GM12875 (cell line): ENCODE results near the gene EHBP1.

Source experiments
- H3K4me3 ChIP-seq: one replicate; pipeline ENCODE4 v1.5.1; 2011; ENCODE audit warnings: low read depth, low read length, control low read depth
- TF ChIP-seq, protein P1 (sequence below): IDR thresholded peaks from 2 replicates; pipeline ENCODE4 v1.5.1; 2011; ENCODE audit warnings: low read depth, mild to moderate bottlenecking, control low read depth, inconsistent platforms, low read length, moderate library complexity, borderline replicate concordance; ENCODE audit not compliant: insufficient read depth

EHBP1 gene

DNA sequence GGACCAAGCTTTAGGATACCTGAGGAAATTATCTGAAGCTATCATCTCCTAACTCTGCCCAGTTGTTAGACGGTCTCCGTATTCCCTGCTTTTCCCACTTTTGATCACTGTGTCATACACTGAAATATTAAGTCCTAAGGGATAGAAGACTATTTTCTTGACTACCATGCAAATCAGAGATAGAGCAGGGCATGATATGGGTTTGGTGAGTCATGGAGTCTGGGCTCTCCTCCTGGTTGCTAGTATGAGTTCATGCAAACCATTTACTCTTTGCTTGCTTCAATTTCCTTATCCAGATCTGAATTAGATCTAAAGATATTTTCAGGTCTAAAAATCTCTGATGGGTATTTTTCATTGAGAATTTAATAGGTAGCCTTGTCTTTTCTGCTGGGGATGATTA is 55.0 kb downstream of the EHBP1 start:
- H3K4me3 ChIP-seq, result no peak overlapping the region
- TF ChIP-seq, protein P1, sequence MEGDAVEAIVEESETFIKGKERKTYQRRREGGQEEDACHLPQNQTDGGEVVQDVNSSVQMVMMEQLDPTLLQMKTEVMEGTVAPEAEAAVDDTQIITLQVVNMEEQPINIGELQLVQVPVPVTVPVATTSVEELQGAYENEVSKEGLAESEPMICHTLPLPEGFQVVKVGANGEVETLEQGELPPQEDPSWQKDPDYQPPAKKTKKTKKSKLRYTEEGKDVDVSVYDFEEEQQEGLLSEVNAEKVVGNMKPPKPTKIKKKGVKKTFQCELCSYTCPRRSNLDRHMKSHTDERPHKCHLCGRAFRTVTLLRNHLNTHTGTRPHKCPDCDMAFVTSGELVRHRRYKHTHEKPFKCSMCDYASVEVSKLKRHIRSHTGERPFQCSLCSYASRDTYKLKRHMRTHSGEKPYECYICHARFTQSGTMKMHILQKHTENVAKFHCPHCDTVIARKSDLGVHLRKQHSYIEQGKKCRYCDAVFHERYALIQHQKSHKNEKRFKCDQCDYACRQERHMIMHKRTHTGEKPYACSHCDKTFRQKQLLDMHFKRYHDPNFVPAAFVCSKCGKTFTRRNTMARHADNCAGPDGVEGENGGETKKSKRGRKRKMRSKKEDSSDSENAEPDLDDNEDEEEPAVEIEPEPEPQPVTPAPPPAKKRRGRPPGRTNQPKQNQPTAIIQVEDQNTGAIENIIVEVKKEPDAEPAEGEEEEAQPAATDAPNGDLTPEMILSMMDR, result no peak

DNA sequence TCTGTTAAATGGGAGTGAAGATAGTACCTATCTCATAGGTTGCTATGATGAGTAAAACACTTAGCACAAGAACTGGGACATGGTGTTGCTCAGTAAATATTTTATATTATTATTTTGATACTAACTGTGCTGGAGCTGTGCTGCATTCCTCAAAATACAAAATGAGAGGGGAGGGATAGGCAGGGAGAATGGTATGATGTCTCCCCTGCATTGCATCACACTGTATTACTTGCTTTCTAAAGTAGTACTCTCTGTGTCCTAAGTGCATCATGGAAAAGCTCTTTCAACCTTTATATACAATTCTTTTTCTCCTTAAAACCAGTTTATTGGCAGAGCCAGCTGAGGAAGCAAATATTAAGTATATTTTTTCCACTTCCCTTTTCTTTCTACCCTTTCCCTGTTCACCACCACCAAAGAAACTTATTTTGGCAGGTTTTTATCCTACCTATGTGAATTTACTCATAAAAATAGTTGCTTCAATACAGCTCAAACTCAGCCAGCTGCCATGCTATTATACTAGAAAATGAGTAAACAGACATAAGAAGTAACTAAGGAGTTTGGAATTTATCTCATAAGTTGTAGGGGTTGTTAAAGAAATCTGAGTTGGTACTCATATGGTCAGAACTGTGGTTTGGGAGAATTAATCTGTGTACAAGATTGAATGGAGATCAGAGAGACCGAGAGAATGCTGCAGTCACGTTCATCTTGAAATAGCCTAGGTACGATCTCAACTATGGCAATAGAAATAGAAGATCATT is 60.3 kb downstream of the EHBP1 start:
- no peak overlapping the region for H3K4me3 ChIP-seq
- TF ChIP-seq, protein P1, result no peak

DNA sequence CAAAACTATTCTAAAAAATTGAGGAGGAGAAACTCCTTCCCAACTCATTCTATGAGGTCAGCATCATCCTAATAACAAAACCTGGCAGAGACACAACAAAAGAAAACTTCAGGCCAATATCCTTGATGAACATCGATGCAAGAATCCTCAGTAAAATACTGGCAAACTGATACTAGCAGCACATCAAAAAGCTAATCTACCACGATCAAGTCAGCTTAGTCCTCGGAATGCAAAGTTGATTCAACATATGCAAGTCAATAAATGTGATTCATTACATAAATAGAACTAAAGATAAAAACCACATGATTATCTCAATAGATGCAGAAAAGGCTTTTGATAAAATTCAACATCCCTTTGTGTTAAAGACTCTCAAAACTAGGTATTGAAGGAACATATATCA is 63.1 kb downstream of the EHBP1 start:
- H3K4me3 ChIP-seq, result no peak overlapping the region
- TF ChIP-seq, protein P1, result no peak

DNA sequence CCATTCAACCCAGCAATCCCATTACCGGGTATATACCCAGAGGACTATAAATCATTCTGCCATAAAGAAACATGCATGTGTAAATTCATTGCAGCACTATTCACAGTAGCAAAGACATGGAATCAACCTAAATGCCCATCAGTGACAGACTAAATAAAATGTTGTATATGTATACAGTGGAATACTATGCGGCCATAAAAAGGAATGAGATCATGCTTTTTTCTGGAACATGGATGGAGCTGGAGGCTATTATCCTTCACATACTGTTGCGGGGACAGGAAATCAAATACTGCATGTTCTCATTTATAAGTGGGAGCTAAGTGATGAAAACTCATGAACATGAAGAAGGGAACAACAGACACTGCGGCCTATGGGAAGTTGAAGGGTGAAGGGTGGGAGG is 65.1 kb downstream of the EHBP1 start:
- TF ChIP-seq, protein P1, result no peak

DNA sequence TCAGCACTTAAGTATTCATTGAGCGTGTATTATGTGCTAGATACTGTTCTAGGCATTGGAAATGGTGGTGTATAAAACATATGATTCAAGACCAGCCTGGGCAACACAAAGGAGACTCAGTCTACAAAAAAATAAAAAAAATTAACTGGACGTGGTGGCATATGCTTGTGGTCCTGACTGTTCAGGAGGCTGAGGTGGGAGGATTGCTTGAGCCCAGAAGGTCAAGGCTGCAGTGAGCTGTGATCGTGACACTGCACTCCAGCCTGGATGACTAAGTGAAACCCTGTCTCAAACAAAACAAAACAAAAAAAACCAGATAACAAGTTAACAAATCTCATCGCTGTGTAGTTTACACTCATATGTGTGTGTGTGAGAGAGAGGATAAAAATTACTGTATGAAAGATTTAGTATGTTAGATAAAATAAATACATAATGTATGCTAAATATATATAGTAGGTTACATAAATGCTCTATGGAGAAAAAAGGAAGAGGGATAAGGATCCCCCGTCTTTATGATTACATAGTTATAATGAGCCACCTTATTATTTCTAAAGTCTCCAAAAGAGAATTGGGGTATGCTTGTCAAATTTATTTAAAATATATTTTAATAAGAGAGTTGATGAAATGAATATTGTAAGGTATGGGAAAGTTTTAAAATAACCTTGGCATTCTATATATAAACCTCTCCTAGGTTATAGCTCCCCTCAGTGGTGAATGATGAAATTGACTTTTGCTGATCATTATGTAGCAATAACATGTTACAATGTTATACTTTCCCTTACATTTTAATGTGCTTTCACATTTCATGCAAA is 69.2 kb downstream of the EHBP1 start:
- TF ChIP-seq, protein P1, result peak; percentile 41; the same call in 1 of the 2 replicates
- H3K4me3 ChIP-seq, result no peak overlapping the region

More for the DNA sequence above, 65.1 kb downstream of the EHBP1 start:
- H3K4me3 ChIP-seq, result no peak overlapping the region

DNA sequence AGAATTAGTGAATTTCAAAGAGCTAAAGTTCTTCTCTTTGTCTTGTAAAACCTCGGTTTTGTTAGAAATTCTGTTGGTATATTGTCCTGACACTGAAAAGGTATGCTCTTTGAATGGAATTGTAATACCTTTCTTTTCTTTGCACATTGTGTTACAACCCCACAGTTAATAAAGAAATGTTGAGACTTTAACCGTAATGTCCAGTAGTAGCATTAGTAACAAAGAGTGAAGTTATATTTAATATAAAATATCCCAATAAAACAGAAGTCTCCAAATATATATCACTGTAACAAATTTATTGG is 69.8 kb downstream of the EHBP1 start:
- no peak overlapping the region for H3K4me3 ChIP-seq
- TF ChIP-seq, protein P1, result no peak

DNA sequence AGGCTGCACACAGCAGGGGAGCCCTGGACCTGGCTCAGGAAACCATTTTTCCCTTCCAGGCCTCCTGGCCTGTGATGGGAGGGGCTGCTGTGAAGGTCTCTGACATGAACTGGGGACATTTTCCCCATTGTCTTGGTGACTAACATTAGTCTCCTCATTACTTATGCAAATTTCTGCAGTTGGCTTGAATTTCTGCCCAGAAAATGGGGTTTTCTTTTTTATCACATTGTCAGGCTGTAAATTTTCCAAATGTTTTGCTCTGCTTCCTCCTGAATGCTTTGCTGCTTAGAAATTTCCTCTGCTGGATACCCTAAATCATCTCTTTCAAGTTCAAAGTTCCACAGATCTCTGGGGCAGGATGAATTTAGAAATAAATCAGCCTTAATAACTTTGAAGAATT is 78.2 kb downstream of the EHBP1 start:
- TF ChIP-seq, protein P1, result no peak
- H3K4me3 ChIP-seq, result no peak overlapping the region
